ENCODE data around the gene ABCC4.

- TF ChIP-seq CTCF (IDR thresholded peaks at IDR 0.05; ENCODE audit: low read depth, low read length, poor library complexity, severe bottlenecking) (no peak), EZH2phosphoT487 (IDR thresholded peaks at IDR 0.05; ENCODE audit: borderline replicate concordance, low read length) (no peak)
Observed at GRCh38 chr13:95275322-95276036, 25.8 kb downstream of the ABCC4 start.
